Stomach (tissue), 9 donors: ENCODE measurements around the gene SP3. TPM values are rescaled to one million over a fixed set of nuclear protein-coding genes. Genes with fewer than 3 reads are reported as not detected.
A peak's percentile ranks its signal among the peaks of the same experiment; 100 is the strongest.

ENCODE experiments used
- DNase-seq, 2 donors: peaks; one replicate each; pipeline versions ENCODE4 v3.0.0 to v3.0.0-alpha.2; 2013 to 2019
- H3K27ac ChIP-seq, 5 donors: fragments of 200-600 bp in 4 of 5; sonication (generic) in 4 of 5; one replicate each; pipeline ENCODE4 v1.5.1; 2013 to 2019; ENCODE audit warnings: mild to moderate bottlenecking in 1 of 5, moderate library complexity in 1 of 5
- H3K27me3 ChIP-seq, 3 donors: fragments of 200-600 bp; sonication (generic); one replicate each; pipeline ENCODE4 v1.5.1; 2017 to 2019; ENCODE audit warnings: mixed run types in 1 of 3
- H3K36me3 ChIP-seq, 4 donors: fragments of 200-600 bp; sonication (generic); 1 replicate in 3 of 4; 2 replicates in 1 of 4; pipeline ENCODE4 v1.5.1; 2016 to 2019
- H3K4me1 ChIP-seq, 4 donors: fragments of 200-600 bp; sonication (generic); one replicate each; pipeline ENCODE4 v1.5.1; 2016 to 2019
- H3K4me3 ChIP-seq, 4 donors: fragments of 200-600 bp; sonication (generic) in 3 of 4; one replicate each; pipeline ENCODE4 v1.5.1; 2016 to 2019; ENCODE audit warnings: mild to moderate bottlenecking in 1 of 4
- H3K9me3 ChIP-seq, 4 donors: fragments of 200-600 bp; sonication (generic); one replicate each; pipeline ENCODE4 v1.5.1; 2016 to 2019
- CTCF ChIP-seq, 7 experiments: fragments of 450-650 bp in 4 of 7; fragments of 200-600 bp in 3 of 7; sonication (generic) in 3 of 7; IDR thresholded peaks; one replicate each; pipeline ENCODE4 v1.5.1; 2016 to 2019; ENCODE audit warnings: antibody characterized with exemption in 7 of 7, control low read depth in 2 of 7, mild to moderate bottlenecking in 1 of 7
- EP300 ChIP-seq: sonication (generic); formaldehyde crosslinking; IDR thresholded peaks from one replicate; pipeline ENCODE4 v1.6.1; 2017; ENCODE audit warnings: antibody characterized with exemption
- POLR2A ChIP-seq, 4 donors: fragments of 450-650 bp; IDR thresholded peaks; one replicate each; pipeline ENCODE4 v1.6.1; 2016; ENCODE audit warnings: antibody characterized with exemption in 4 of 4, control low read depth in 2 of 4, mild to moderate bottlenecking in 1 of 4, moderate library complexity in 1 of 4
- POLR2AphosphoS5 ChIP-seq, 3 donors: sonication (generic); formaldehyde crosslinking; IDR thresholded peaks; one replicate each; pipeline ENCODE4 v1.6.1; 2016; ENCODE audit warnings: antibody characterized with exemption in 3 of 3
- WGBS, 5 donors: extraction: QIAGEN DNeasy Blood & Tissue Kit in 3 of 5; methylation state at CpG; one replicate each; pipeline versions ENCODE4 v1.1.5 to v1.1.7; 2013 to 2018; 5-methylcytosine and 5-hydroxymethylcytosine counted together
- intact Hi-C: fragments of 100-400 bp; cut with DNase I; formaldehyde crosslinking; loops from one replicate; pipeline ENCODE4 v1.15.1; 2023; ENCODE audit warnings: low total_unique reads
- polyA plus RNA-seq, 3 donors: library from polyadenylated mRNA; stranded (reverse); fragments of 200-250 nt; gene quantifications; one replicate each; pipeline ENCODE4 v1.2.3, GENCODE V29; 2013
- total RNA-seq, 5 donors: library from RNA; depleted of rRNA; stranded (reverse); fragments of >200 nt; gene quantifications; one replicate each; pipeline versions ENCODE4 v1.1.0 to v1.2.3, GENCODE V29; 2014 to 2016
- donor health status: healthy with polysubstance abuse.
- donor health status: Bipolar disorder and iron deficiency.
- donor health status: healthy.

The SP3 gene
- total and polyA plus RNA-seq, 8 donors = 15.0 to 147 (median 45.2) TPM

- TF ChIP-seq POLR2AphosphoS5 (IDR thresholded peaks at IDR 0.05) (no peak), CTCF (IDR thresholded peaks at IDR 0.05) (no peak), EP300 (no peak), POLR2A (IDR thresholded peaks at IDR 0.05) (no peak)
- H3K27me3 ChIP-seq = no peaks in the 10 kb centered on the region
- DNase-seq = no peak
- intact Hi-C loops = no loop called here
- H3K4me1 ChIP-seq = peaks cover 31 to 83% (median 58%) of the 10 kb centered on the region in 4 donors
- no peak overlapping the region for H3K4me3 ChIP-seq
- WGBS, 5 donors = 43 to 89% (median 83%) methylated on average over 1 of the region's 1 CpG
- no peaks in the 10 kb centered on the region for H3K9me3 ChIP-seq
- H3K27ac ChIP-seq = no peak overlapping the region
- peaks cover 0 to 13% (median 8%) of the 10 kb centered on the region in 4 donors for H3K36me3 ChIP-seq
Measured at GRCh38 chr2:173935305-173935704, 29.9 kb downstream of the SP3 start.

GRCh38 chr2:173934895-173935294, 30.3 kb downstream of the SP3 start:
- Histone ChIP-seq H3K27me3 (no peaks in the 10 kb centered on the region), H3K4me3 (no peak overlapping the region), H3K36me3 (peaks cover 0 to 13% (median 8%) of the 10 kb centered on the region in 4 donors), H3K4me1 (peaks cover 26 to 83% (median 56%) of the 10 kb centered on the region in 4 donors), H3K27ac (no peak overlapping the region), H3K9me3 (no peaks in the 10 kb centered on the region)
- WGBS, 5 donors = 40 to 62% (median 48%) methylated on average over 5 of the region's 5 CpGs
- TF ChIP-seq EP300 = no peak
- TF ChIP-seq POLR2A (IDR thresholded peaks at IDR 0.05) = no peak
- no peak for TF ChIP-seq CTCF (IDR thresholded peaks at IDR 0.05)
- TF ChIP-seq POLR2AphosphoS5 (IDR thresholded peaks at IDR 0.05) = no peak
- intact Hi-C loops = no loop called here
- peak in 1 of 2 donors; percentile 33 for DNase-seq

GRCh38 chr2:173931751-173932150, 33.4 kb downstream of the SP3 start:
- Histone ChIP-seq H3K4me3 (no peak overlapping the region), H3K27ac (no peak overlapping the region), H3K27me3 (no peaks in the 10 kb centered on the region), H3K4me1 (peaks cover 17 to 68% (median 37%) of the 10 kb centered on the region in 4 donors), H3K9me3 (no peaks in the 10 kb centered on the region), H3K36me3 (peaks cover 0 to 13% (median 8%) of the 10 kb centered on the region in 4 donors)
- intact Hi-C loops = no loop called here
- no peak for TF ChIP-seq POLR2AphosphoS5 (IDR thresholded peaks at IDR 0.05)
- TF ChIP-seq POLR2A (IDR thresholded peaks at IDR 0.05) = no peak
- WGBS, 5 donors = 22 to 67% (median 47%) methylated on average over 2 of the region's 2 CpGs
- peak in 1 of 2 donors; percentile 12 for DNase-seq

- Histone ChIP-seq H3K27me3 (no peaks in the 10 kb centered on the region), H3K27ac (no peak overlapping the region), H3K36me3 (peaks cover 0 to 13% (median 8%) of the 10 kb centered on the region in 4 donors), H3K4me1 (peaks cover 0 to 68% (median 27%) of the 10 kb centered on the region in 4 donors), H3K4me3 (no peak overlapping the region), H3K9me3 (no peaks in the 10 kb centered on the region)
- no peak for TF ChIP-seq POLR2AphosphoS5 (IDR thresholded peaks at IDR 0.05)
- TF ChIP-seq CTCF (IDR thresholded peaks at IDR 0.05) = no peak
- no peak for TF ChIP-seq EP300
- TF ChIP-seq POLR2A (IDR thresholded peaks at IDR 0.05) = no peak
- intact Hi-C loops = no loop called here
- WGBS, 5 donors = 48 to 79% (median 67%) methylated on average over 1 of the region's 1 CpG
- no peak for DNase-seq
Measured at GRCh38 chr2:173929441-173929840, 35.7 kb downstream of the SP3 start.

GRCh38 chr2:173926875-173927274, 38.3 kb downstream of the SP3 start:
- Histone ChIP-seq H3K27ac (no peak overlapping the region), H3K4me1 (peaks cover 3 to 74% (median 36%) of the 10 kb centered on the region in 4 donors), H3K36me3 (peaks cover 0 to 6% (median under 1%) of the 10 kb centered on the region in 4 donors), H3K27me3 (no peaks in the 10 kb centered on the region), H3K4me3 (no peak overlapping the region), H3K9me3 (no peaks in the 10 kb centered on the region)
- no peak for TF ChIP-seq EP300
- TF ChIP-seq POLR2AphosphoS5 (IDR thresholded peaks at IDR 0.05) = no peak
- intact Hi-C loops = no loop called here
- DNase-seq = no peak
